ENCODE data around the gene BUD31. TPM values are rescaled to one million over a fixed set of nuclear protein-coding genes. Genes with fewer than 3 reads are reported as not detected.

The BUD31 gene
- total RNA-seq, 4 donors from 2014 or later: 50.3 to 71.4 (median 60.3) TPM

GRCh38 chr7:99395616-99396327, 13.0 kb upstream of the BUD31 start:
- Histone ChIP-seq H3K36me3 (peaks cover 77% of the 10 kb centered on the region), H3K4me1 (peaks cover 23% of the 10 kb centered on the region), H3K27me3 (no peaks in the 10 kb centered on the region), H3K9me3 (no peaks in the 10 kb centered on the region), H3K4me3 (no peak overlapping the region), H3K27ac (no peak overlapping the region)
- 58% methylated on average over 14 of the region's 14 CpGs for WGBS
- DNase-seq (ENCODE audit: low spot score in 2 of 2): no peak
- TF ChIP-seq EP300 (IDR thresholded peaks at IDR 0.05): no peak

- peaks cover 23% of the 10 kb centered on the region for H3K4me1 ChIP-seq
- no peaks in the 10 kb centered on the region for H3K27me3 ChIP-seq
- no peak for DNase-seq (ENCODE audit: low spot score in 2 of 2)
- no peak overlapping the region for H3K27ac ChIP-seq
- H3K9me3 ChIP-seq: no peaks in the 10 kb centered on the region
- H3K4me3 ChIP-seq: no peak overlapping the region
- WGBS: 83% methylated on average over 20 of the region's 21 CpGs
- TF ChIP-seq POLR2AphosphoS5 (IDR thresholded peaks at IDR 0.05) (no peak), EP300 (IDR thresholded peaks at IDR 0.05) (no peak)
- H3K36me3 ChIP-seq: peaks cover 77% of the 10 kb centered on the region
These were observed 12.1 kb upstream of the BUD31 start for GRCh38 chr7:99396418-99397296.

DNA sequence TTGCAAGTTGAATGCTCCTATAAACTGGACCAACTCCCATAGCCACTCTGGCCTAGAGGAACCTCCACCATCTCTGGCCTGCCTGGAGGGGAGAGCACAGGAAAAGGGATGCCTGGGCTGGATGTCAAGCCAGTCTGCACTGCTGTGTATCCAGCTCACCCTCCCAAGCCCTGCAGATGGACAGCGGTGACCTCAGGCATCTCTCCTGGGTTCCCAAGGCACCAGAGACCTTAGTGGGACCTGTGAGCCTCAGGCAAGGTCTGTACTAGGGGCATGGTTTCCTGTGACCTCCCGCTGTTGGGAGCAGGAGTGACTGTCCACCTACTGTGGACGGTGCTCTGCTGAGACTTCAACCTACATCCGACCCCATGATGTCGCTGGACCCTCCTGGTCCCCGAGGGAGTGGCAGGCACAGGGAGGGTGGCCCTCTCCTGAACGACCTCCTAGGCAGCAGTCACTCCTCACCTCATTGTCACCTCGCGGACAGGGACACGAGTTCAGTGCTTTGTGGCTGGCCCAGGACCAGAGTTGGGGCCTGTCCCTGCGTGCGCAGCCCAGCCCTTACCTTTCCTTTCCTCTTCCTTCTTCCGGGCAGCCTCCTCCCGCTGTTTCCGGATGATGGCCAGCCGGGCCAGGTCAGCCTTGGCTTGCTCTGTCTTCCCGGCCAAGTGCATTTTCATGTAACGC, 11.3 kb upstream of the BUD31 start:
- TF ChIP-seq POLR2A (IDR thresholded peaks at IDR 0.05) (no peak), POLR2AphosphoS5 (IDR thresholded peaks at IDR 0.05) (no peak), EP300 (IDR thresholded peaks at IDR 0.05) (no peak)
- TF ChIP-seq, protein P1, sequence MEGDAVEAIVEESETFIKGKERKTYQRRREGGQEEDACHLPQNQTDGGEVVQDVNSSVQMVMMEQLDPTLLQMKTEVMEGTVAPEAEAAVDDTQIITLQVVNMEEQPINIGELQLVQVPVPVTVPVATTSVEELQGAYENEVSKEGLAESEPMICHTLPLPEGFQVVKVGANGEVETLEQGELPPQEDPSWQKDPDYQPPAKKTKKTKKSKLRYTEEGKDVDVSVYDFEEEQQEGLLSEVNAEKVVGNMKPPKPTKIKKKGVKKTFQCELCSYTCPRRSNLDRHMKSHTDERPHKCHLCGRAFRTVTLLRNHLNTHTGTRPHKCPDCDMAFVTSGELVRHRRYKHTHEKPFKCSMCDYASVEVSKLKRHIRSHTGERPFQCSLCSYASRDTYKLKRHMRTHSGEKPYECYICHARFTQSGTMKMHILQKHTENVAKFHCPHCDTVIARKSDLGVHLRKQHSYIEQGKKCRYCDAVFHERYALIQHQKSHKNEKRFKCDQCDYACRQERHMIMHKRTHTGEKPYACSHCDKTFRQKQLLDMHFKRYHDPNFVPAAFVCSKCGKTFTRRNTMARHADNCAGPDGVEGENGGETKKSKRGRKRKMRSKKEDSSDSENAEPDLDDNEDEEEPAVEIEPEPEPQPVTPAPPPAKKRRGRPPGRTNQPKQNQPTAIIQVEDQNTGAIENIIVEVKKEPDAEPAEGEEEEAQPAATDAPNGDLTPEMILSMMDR (IDR thresholded peaks at IDR 0.05): no peak
- H3K36me3 ChIP-seq: peaks cover 83% of the 10 kb centered on the region
- no peaks in the 10 kb centered on the region for H3K9me3 ChIP-seq
- no peaks in the 10 kb centered on the region for H3K27me3 ChIP-seq
- H3K27ac ChIP-seq: no peak overlapping the region
- DNase-seq (ENCODE audit: low spot score in 2 of 2): no peak
- WGBS: 69% methylated on average over 13 of the region's 18 CpGs
- peaks cover 19% of the 10 kb centered on the region for H3K4me1 ChIP-seq
- H3K4me3 ChIP-seq: no peak overlapping the region

DNA sequence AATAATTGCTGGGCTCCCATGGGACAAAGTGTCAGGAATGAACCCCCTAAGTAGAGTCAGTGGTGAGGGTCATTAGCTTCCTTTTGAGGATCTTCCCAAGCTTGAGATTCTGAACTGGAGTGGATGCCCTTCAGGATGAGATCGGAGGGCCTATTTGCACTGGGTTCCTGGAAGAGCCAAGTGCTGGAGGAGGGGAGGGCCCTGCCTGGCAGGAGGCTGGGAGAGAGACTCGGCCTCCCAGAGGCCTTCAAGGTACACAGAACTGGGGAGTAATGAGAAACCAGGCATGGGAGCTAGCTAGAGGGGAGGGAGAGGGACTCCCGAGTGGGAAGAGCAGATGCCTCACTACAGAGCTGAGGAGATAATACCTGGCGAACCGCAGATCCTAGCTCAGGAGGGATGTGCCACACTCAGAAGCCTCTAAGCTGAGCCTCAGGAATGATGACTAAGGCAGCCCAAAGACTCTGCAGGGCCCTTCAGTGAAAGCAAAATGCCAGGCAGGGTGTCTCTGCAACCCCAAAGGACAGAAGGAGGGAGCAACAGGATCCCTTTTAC, 9.8 kb upstream of the BUD31 start:
- WGBS: 69% methylated on average over 5 of the region's 5 CpGs
- TF ChIP-seq POLR2A (IDR thresholded peaks at IDR 0.05): no peak
- TF ChIP-seq POLR2AphosphoS5 (IDR thresholded peaks at IDR 0.05): no peak
- Histone ChIP-seq H3K4me1 (peaks cover 4% of the 10 kb centered on the region), H3K9me3 (no peaks in the 10 kb centered on the region), H3K36me3 (peaks cover 95% of the 10 kb centered on the region), H3K27me3 (no peaks in the 10 kb centered on the region), H3K27ac (no peak overlapping the region), H3K4me3 (no peak overlapping the region)
- DNase-seq (ENCODE audit: low spot score in 2 of 2): no peak

- H3K9me3 ChIP-seq: no peaks in the 10 kb centered on the region
- H3K4me3 ChIP-seq: no peak overlapping the region
- TF ChIP-seq, protein P1 (IDR thresholded peaks at IDR 0.05): no peak
- TF ChIP-seq POLR2A (IDR thresholded peaks at IDR 0.05) (no peak), POLR2AphosphoS5 (IDR thresholded peaks at IDR 0.05) (no peak), EP300 (IDR thresholded peaks at IDR 0.05) (no peak)
- no peak for DNase-seq (ENCODE audit: low spot score in 2 of 2)
- 70% methylated on average over 4 of the region's 6 CpGs for WGBS
- no peak overlapping the region for H3K27ac ChIP-seq
- H3K27me3 ChIP-seq: no peaks in the 10 kb centered on the region
- H3K4me1 ChIP-seq: peaks cover 7% of the 10 kb centered on the region
- H3K36me3 ChIP-seq: peaks cover 97% of the 10 kb centered on the region
These were observed 9.2 kb upstream of the BUD31 start for GRCh38 chr7:99399597-99399996.

- H3K36me3 ChIP-seq: peaks cover 68% of the 10 kb centered on the region
- H3K4me1 ChIP-seq: peaks cover 38% of the 10 kb centered on the region
- no peak overlapping the region for H3K4me3 ChIP-seq
- DNase-seq (ENCODE audit: low spot score in 2 of 2): no peak
- WGBS: 90% methylated on average over 3 of the region's 3 CpGs
- TF ChIP-seq POLR2AphosphoS5 (IDR thresholded peaks at IDR 0.05) (no peak), EP300 (IDR thresholded peaks at IDR 0.05) (no peak), POLR2A (IDR thresholded peaks at IDR 0.05) (no peak)
- TF ChIP-seq, protein P1 (IDR thresholded peaks at IDR 0.05): no peak
- no peaks in the 10 kb centered on the region for H3K27me3 ChIP-seq
- H3K27ac ChIP-seq: no peak overlapping the region
- H3K9me3 ChIP-seq: no peaks in the 10 kb centered on the region
These were observed 5.9 kb upstream of the BUD31 start for GRCh38 chr7:99402854-99403253.
